Measurements from ENCODE around the gene WDR35. TPM values are rescaled to one million over a fixed set of nuclear protein-coding genes. Genes with fewer than 3 reads are reported as not detected.

WDR35 gene
- total RNA-seq, 1 experiment from 2014 or later = 15.5 TPM

- no peak for TF ChIP-seq AR (CRISPR knock-in tag; IDR thresholded peaks at IDR 0.05)
- TF ChIP-seq TEAD4 (CRISPR knock-in tag; IDR thresholded peaks at IDR 0.05) = no peak
- no peak for TF ChIP-seq ZNF423 (CRISPR knock-in tag; IDR thresholded peaks at IDR 0.05)
- TF ChIP-seq ZNF532 (CRISPR knock-in tag; IDR thresholded peaks at IDR 0.05; ENCODE audit: borderline replicate concordance) = no peak
- no peak for TF ChIP-seq HMGA2 (CRISPR knock-in tag; IDR thresholded peaks at IDR 0.05)
- no peak for TF ChIP-seq NFATC4 (CRISPR knock-in tag; IDR thresholded peaks at IDR 0.05)
- no peak for TF ChIP-seq AFF4 (CRISPR knock-in tag; IDR thresholded peaks at IDR 0.05; ENCODE audit: borderline replicate concordance)
- TF ChIP-seq TEAD1 (CRISPR knock-in tag; IDR thresholded peaks at IDR 0.05) = no peak
- no peak for TF ChIP-seq RORB (CRISPR knock-in tag; IDR thresholded peaks at IDR 0.05)
- TF ChIP-seq ETV6 (CRISPR knock-in tag; IDR thresholded peaks at IDR 0.05) = no peak
- TF ChIP-seq MYBL2 (CRISPR knock-in tag; IDR thresholded peaks at IDR 0.05) = no peak
- no peak for TF ChIP-seq ZNF317 (CRISPR knock-in tag; IDR thresholded peaks at IDR 0.05; ENCODE audit: borderline replicate concordance, low read depth)
- no peak for TF ChIP-seq ESRRA (CRISPR knock-in tag; IDR thresholded peaks at IDR 0.05; ENCODE audit: borderline replicate concordance)
- TF ChIP-seq CREB1 (CRISPR knock-in tag; IDR thresholded peaks at IDR 0.05) = no peak
- no peak for TF ChIP-seq GABPB1 (CRISPR knock-in tag; IDR thresholded peaks at IDR 0.05)
Measured at GRCh38 chr2:19887510-19887909, 102.4 kb downstream of the WDR35 start (continued).

- peaks cover 2% of the 10 kb centered on the region for H3K27me3 Mint-ChIP-seq (ENCODE audit: low read depth)
- H3K4me3 Mint-ChIP-seq = no peak overlapping the region
- ATAC-seq (no peak), DNase-seq (ENCODE audit: low spot score) (no peak)
- H3K27ac Mint-ChIP-seq = no peak overlapping the region
- ChIA-PET CTCF (interaction anchor here (1.4 kb wide), 1 partner anchor 208 kb away, joined by 5 read pairs; no protein-coding TSS in a partner anchor), POLR2A (interaction anchor here (1.0 to 1.2 kb wide), 2 partner anchors 12 to 15 kb away, joined by 3 read pairs; no protein-coding TSS in a partner anchor)
- no peaks in the 10 kb centered on the region for H3K4me1 Mint-ChIP-seq
- no peaks in the 10 kb centered on the region for H3K9me3 Mint-ChIP-seq
- H3K36me3 Mint-ChIP-seq = no peaks in the 10 kb centered on the region
- no peak for TF ChIP-seq JAZF1 (CRISPR knock-in tag; IDR thresholded peaks at IDR 0.05)
- no peak for TF ChIP-seq ZNF512 (CRISPR knock-in tag; IDR thresholded peaks at IDR 0.05; ENCODE audit: borderline replicate concordance)
- TF ChIP-seq SOX15 (CRISPR knock-in tag; IDR thresholded peaks at IDR 0.05) = no peak
- no peak for TF ChIP-seq KAT7 (CRISPR knock-in tag; IDR thresholded peaks at IDR 0.05; ENCODE audit: borderline replicate concordance)
- TF ChIP-seq SMAD3 (CRISPR knock-in tag; IDR thresholded peaks at IDR 0.05; ENCODE audit: borderline replicate concordance) = no peak
- TF ChIP-seq NR2C2 (CRISPR knock-in tag; IDR thresholded peaks at IDR 0.05) = no peak
- TF ChIP-seq GTF2I (CRISPR knock-in tag; conservative IDR thresholded peaks at IDR 0.05) = no peak
- TF ChIP-seq PRRX2 (CRISPR knock-in tag; IDR thresholded peaks at IDR 0.05) = no peak
- no peak for TF ChIP-seq IRF1 (CRISPR knock-in tag; IDR thresholded peaks at IDR 0.05)
- no peak for TF ChIP-seq ATF3 (CRISPR knock-in tag; conservative IDR thresholded peaks at IDR 0.05)
- no peak for TF ChIP-seq HMGA2 (CRISPR knock-in tag; IDR thresholded peaks at IDR 0.05)
Measured at GRCh38 chr2:19886261-19886660, 103.6 kb downstream of the WDR35 start.
